ENCODE results near the gene CD247. TPM values are rescaled to one million over a fixed set of nuclear protein-coding genes. Genes with fewer than 3 reads are reported as not detected.
A peak's percentile ranks its signal among the peaks of the same experiment; 100 is the strongest.

Gene CD247
- total and polyA plus RNA-seq, 9 of the 15 experiments (the other 6 are each of a cell fraction or from before 2014, with no cell fraction given): 0.08 to 0.42 (median 0.28) TPM; not detected in 5

- TF ChIP-seq USF2 (CRISPR knock-in tag; IDR thresholded peaks at IDR 0.05): no peak
- no peak for TF ChIP-seq SIN3A (IDR thresholded peaks at IDR 0.05; ENCODE audit: borderline replicate concordance in 2 of 2, control insufficient read depth in 1 of 2, low read depth in 2 of 2, low read length in 2 of 2)
- peak; percentile 41; the same call in 1 of the 2 replicates for TF ChIP-seq HDAC2 (IDR thresholded peaks at IDR 0.05)
- no peak for TF ChIP-seq CREBBP (IDR thresholded peaks at IDR 0.05; ENCODE audit: low read depth, low read length)
- no peak for TF ChIP-seq SMARCA5 (IDR thresholded peaks at IDR 0.05)
- TF ChIP-seq MITF (IDR thresholded peaks at IDR 0.05): no peak
- TF ChIP-seq PCBP2 (IDR thresholded peaks at IDR 0.05; ENCODE audit: low read depth, low read length, poor library complexity, severe bottlenecking): no peak
- no peak for TF ChIP-seq NCOA2 (IDR thresholded peaks at IDR 0.05; ENCODE audit: partially characterized antibody in 2 of 2)
- TF ChIP-seq MTA1 (IDR thresholded peaks at IDR 0.05; ENCODE audit: borderline replicate concordance): no peak
- TF ChIP-seq AFF4 (CRISPR knock-in tag; IDR thresholded peaks at IDR 0.05): peak; percentile 76; the same call in 1 of the 2 replicates
- TF ChIP-seq HNRNPLL (IDR thresholded peaks at IDR 0.05; ENCODE audit: low read depth, low read length, poor library complexity, severe bottlenecking): no peak
- no peak for TF ChIP-seq CAMTA2 (CRISPR knock-in tag; conservative IDR thresholded peaks at IDR 0.05)
- peak in 1 of 2 experiments; percentile 13 for TF ChIP-seq AFF1 (IDR thresholded peaks at IDR 0.05; ENCODE audit: low read depth in 1 of 2, partially characterized antibody in 2 of 2)
- TF ChIP-seq CCNT2 (IDR thresholded peaks at IDR 0.05; ENCODE audit: borderline replicate concordance, extremely low read depth, insufficient read length, low read depth, low read length): peak; percentile 34
- TF ChIP-seq BRF1 (IDR thresholded peaks at IDR 0.05; ENCODE audit: borderline replicate concordance, extremely low read depth, insufficient read length): no peak
- no peak for TF ChIP-seq SMARCC2 (IDR thresholded peaks at IDR 0.05; ENCODE audit: low read depth)
Measured at GRCh38 chr1:167554028-167554779, 35.9 kb upstream of the CD247 start (continued).
